ENCODE measurements around the gene RAB15. TPM values are rescaled to one million over a fixed set of nuclear protein-coding genes. Genes with fewer than 3 reads are reported as not detected.

RAB15 gene
- total and polyA plus RNA-seq, 11 donors: 12.0 to 70.4 (median 22.5) TPM

GRCh38 chr14:64968651-64969050 lies 3.5 kb downstream of the RAB15 start:
- intact Hi-C loops (cut with DNase I): no loop called here
- DNase-seq (no peak), ATAC-seq (no peak)
- Histone ChIP-seq H3K36me3 (no peaks in the 10 kb centered on the region), H3K9me3 (no peaks in the 10 kb centered on the region), H3K4me1 (peaks cover 0 to 22% (median 9%) of the 10 kb centered on the region in 12 donors), H3K4me3 (no peak overlapping the region), H3K27ac (no peak overlapping the region), H3K27me3 (no peaks in the 10 kb centered on the region)
- TF ChIP-seq, protein P1, sequence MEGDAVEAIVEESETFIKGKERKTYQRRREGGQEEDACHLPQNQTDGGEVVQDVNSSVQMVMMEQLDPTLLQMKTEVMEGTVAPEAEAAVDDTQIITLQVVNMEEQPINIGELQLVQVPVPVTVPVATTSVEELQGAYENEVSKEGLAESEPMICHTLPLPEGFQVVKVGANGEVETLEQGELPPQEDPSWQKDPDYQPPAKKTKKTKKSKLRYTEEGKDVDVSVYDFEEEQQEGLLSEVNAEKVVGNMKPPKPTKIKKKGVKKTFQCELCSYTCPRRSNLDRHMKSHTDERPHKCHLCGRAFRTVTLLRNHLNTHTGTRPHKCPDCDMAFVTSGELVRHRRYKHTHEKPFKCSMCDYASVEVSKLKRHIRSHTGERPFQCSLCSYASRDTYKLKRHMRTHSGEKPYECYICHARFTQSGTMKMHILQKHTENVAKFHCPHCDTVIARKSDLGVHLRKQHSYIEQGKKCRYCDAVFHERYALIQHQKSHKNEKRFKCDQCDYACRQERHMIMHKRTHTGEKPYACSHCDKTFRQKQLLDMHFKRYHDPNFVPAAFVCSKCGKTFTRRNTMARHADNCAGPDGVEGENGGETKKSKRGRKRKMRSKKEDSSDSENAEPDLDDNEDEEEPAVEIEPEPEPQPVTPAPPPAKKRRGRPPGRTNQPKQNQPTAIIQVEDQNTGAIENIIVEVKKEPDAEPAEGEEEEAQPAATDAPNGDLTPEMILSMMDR (IDR thresholded peaks at IDR 0.05): no peak
- TF ChIP-seq POLR2A (IDR thresholded peaks at IDR 0.05): no peak
- WGBS, 4 donors: 79 to 90% (median 87%) methylated on average over 6 of the region's 6 CpGs

- ATAC-seq: no peak
- H3K4me3 ChIP-seq: no peak overlapping the region
- no peaks in the 10 kb centered on the region for H3K36me3 ChIP-seq
- H3K27ac ChIP-seq: no peak overlapping the region
- no peak for DNase-seq
- H3K9me3 ChIP-seq: no peaks in the 10 kb centered on the region
- TF ChIP-seq, protein P1 (IDR thresholded peaks at IDR 0.05): no peak
- no peak for TF ChIP-seq POLR2A (IDR thresholded peaks at IDR 0.05)
- H3K27me3 ChIP-seq: no peaks in the 10 kb centered on the region
- WGBS, 4 donors: 87 to 90% (median 88%) methylated on average over 7 of the region's 7 CpGs
- intact Hi-C loops (cut with DNase I): no loop called here
- peaks cover 0 to 22% (median 9%) of the 10 kb centered on the region in 12 donors for H3K4me1 ChIP-seq
Observed at GRCh38 chr14:64968167-64968566, 4.0 kb downstream of the RAB15 start.

DNA sequence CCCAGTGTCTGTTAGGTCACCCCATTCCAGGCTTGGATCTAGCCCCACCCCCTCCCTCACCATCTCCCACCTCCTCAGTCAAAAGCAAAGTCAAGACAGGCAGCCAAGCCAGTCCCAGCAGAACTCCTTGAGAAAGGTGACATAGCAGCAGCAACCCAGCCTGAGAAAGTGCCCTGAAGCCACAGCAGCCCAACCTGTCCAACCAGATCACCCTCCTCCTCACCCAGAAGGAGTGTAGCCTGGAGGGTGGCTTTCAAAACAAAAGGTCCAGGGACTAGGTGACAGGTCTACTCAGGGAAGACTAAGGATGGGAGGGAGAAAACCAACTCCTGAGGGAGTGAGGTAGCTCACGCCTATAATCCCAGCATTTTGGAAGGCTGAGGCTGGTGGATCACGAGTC lies 5.2 kb downstream of the RAB15 start:
- no peak for TF ChIP-seq POLR2A (IDR thresholded peaks at IDR 0.05)
- TF ChIP-seq, protein P1 (IDR thresholded peaks at IDR 0.05): no peak
- no peak for ATAC-seq
- Histone ChIP-seq H3K4me1 (peaks cover 0 to 17% (median 7%) of the 10 kb centered on the region in 12 donors), H3K27ac (no peak overlapping the region), H3K27me3 (no peaks in the 10 kb centered on the region), H3K36me3 (no peaks in the 10 kb centered on the region), H3K9me3 (no peaks in the 10 kb centered on the region), H3K4me3 (no peak overlapping the region)
- WGBS, 4 donors: 50 to 97% (median 94%) methylated on average over 2 of the region's 2 CpGs
- DNase-seq: no peak
- intact Hi-C loops (cut with DNase I): no loop called here

DNA sequence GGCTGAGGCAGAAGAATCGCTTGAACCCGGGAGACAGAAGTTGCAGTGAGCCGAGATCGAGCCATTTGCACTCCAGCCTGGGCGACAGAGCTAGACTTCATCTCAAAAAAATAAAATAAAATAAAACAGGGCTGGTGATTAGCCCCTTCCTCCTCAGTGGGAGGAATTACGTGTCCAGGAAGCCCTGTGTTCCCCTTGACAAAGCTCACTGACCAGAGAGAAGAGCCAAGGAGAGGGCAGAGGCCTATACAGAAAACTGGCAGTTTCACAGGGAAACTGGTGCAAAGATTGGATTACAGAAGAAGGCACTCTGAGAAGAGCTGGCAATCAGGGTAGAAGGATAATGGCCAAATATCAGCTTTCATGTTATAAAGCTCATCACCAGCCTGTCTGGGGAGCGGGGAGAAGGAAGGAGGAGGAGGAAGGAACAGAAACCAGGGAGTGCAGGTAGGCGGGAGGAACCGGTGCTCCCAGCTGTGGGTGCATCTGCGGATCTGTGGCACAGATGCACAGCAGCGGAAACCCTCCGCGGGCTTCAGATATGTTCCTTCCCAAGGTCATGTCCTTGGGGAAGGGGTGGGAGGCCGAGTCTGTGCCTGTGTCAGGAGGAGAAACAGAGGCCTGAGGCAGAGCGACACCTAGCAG lies 6.7 kb downstream of the RAB15 start:
- no peak for ATAC-seq
- TF ChIP-seq POLR2A (IDR thresholded peaks at IDR 0.05): no peak
- TF ChIP-seq, protein P1 (IDR thresholded peaks at IDR 0.05): no peak

More for the DNA sequence above, 6.7 kb downstream of the RAB15 start:
- Histone ChIP-seq H3K9me3 (no peaks in the 10 kb centered on the region), H3K4me1 (peaks cover 0 to 13% (median 2%) of the 10 kb centered on the region in 12 donors), H3K4me3 (no peak overlapping the region), H3K27me3 (no peaks in the 10 kb centered on the region), H3K36me3 (no peaks in the 10 kb centered on the region), H3K27ac (no peak overlapping the region)
- intact Hi-C loops (cut with DNase I): no loop called here
- WGBS, 4 donors: 87 to 92% (median 88%) methylated on average over 15 of the region's 15 CpGs
- DNase-seq: no peak
